ENCODE data around the gene DCD. TPM values are rescaled to one million over a fixed set of nuclear protein-coding genes. Genes with fewer than 3 reads are reported as not detected.

The DCD gene
- total RNA-seq, 2 donors from 2014 or later, result 6.5 TPM; not detected in 1

DNA sequence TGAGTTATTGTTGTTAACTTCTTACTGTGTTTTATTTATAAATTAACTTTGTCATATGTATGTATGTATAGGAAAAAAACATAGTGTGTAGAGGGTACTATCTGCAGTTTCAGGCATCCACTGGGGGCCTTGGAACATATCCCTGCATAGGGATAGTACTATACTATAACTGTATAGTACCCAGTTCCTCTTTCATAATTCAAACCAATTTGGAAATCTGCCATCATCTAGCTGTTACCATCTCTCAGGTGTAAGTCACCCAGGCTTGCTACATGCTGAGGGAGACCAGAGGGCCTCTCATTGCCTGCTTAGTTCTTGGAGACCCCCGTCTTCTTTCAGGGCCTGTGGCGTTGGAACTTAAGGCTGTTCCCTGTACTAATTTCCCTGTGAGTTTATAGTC, 12.9 kb upstream of the DCD start:
- TF ChIP-seq, protein P1, sequence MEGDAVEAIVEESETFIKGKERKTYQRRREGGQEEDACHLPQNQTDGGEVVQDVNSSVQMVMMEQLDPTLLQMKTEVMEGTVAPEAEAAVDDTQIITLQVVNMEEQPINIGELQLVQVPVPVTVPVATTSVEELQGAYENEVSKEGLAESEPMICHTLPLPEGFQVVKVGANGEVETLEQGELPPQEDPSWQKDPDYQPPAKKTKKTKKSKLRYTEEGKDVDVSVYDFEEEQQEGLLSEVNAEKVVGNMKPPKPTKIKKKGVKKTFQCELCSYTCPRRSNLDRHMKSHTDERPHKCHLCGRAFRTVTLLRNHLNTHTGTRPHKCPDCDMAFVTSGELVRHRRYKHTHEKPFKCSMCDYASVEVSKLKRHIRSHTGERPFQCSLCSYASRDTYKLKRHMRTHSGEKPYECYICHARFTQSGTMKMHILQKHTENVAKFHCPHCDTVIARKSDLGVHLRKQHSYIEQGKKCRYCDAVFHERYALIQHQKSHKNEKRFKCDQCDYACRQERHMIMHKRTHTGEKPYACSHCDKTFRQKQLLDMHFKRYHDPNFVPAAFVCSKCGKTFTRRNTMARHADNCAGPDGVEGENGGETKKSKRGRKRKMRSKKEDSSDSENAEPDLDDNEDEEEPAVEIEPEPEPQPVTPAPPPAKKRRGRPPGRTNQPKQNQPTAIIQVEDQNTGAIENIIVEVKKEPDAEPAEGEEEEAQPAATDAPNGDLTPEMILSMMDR (IDR thresholded peaks at IDR 0.05), result no peak

DNA sequence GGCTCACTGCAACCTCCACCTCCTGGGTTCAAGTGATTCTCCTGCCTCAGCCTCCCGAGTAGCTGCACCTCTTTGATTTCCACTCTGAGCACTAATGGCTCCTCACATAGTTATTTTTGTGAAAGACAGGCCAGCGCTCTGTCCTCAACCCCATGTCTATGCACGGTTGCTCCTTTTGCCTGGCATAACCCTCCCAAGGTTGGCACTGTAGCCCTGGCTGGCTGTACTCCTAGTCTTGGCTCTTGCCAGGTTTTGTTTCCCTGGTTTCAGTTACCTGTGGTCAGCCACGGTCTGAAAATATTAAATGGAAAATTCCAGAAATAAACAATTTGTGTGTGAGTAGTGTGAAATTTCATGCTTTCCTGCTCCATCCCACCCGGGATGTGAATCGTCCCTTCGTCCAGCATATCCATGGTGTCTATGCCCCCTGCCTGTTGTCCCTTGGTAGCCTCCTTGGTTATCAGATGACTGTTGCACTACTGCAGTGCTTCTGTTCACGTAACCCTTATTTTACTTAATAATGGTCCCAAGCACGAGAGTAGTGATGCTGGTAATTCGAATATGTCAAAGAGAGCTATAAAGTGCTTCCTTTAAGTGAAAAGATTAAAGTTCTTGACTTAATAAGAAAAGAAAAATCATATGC, 12.3 kb upstream of the DCD start:
- TF ChIP-seq, protein P1 (IDR thresholded peaks at IDR 0.05), result no peak
- H3K9me3 ChIP-seq, result no peaks in the 10 kb centered on the region
- H3K4me3 ChIP-seq, result no peak overlapping the region
- no peaks in the 10 kb centered on the region for H3K27me3 ChIP-seq (replicated peaks; ENCODE audit: insufficient read depth)
- no peak for DNase-seq (ENCODE audit: low spot score)
- no peak for ATAC-seq (ENCODE audit: insufficient number of reproducible peaks, low FRiP score, low read depth)
- no peak overlapping the region for H3K27ac ChIP-seq
- H3K4me1 ChIP-seq (ENCODE audit: control insufficient read depth in 1 of 2, low read depth in 2 of 2), result no peaks in the 10 kb centered on the region
- H3K36me3 ChIP-seq, result no peaks in the 10 kb centered on the region

More for the DNA sequence above, 12.9 kb upstream of the DCD start:
- H3K36me3 ChIP-seq, result no peaks in the 10 kb centered on the region
- H3K9me3 ChIP-seq, result no peaks in the 10 kb centered on the region
- DNase-seq (ENCODE audit: low spot score), result no peak
- H3K27ac ChIP-seq, result no peak overlapping the region
- H3K27me3 ChIP-seq (replicated peaks; ENCODE audit: insufficient read depth), result no peaks in the 10 kb centered on the region
- no peaks in the 10 kb centered on the region for H3K4me1 ChIP-seq (ENCODE audit: control insufficient read depth in 1 of 2, low read depth in 2 of 2)
- H3K4me3 ChIP-seq, result no peak overlapping the region
- ATAC-seq (ENCODE audit: insufficient number of reproducible peaks, low FRiP score, low read depth), result no peak

DNA sequence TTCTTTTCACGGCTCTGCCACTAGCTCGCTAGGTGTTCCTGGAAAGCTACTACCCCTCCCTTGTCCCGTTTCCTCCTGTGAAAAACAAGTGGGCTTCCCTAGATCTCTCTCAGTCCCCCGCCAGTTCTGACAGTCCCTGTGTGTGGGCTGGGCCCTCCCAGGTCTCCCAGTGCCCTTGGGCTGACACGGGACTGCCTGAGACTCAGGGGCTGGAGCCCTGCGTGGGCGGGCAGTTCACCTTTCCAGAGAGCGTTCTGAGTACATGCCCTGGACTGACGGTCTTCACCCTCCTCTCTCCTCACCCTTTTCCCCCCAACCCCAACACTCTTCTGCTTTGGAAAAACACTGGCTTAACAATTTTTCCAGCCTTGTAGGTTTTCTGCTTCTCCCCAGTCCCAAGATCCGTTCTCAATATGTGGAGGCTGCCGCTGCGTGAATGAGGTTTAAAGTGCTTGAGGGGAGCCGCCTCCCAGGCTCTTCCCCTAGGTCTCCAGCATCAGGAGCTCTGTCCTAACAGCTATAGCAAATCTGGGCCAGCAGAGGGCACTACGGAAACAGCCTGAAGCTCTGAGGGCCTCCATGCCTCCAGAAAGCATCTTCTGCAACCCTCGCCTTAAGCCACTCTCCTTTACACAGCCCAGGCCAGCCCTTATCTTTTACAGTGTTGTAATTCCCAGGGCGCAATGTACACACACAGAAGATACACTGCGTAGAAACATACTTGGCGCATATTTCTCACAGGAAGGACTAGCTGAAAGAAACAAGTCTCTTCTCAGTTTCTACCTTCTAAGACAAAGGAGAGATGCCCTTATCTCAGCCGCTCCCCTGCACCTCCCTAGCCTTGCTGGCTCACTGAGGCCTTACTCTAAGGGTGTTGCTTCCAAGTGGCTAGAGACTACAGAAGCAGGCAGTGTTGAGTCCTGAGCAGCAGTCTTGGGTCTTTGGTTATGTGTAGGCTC, 10.4 kb upstream of the DCD start:
- Histone ChIP-seq H3K27ac (no peak overlapping the region), H3K4me3 (no peak overlapping the region)

DNA sequence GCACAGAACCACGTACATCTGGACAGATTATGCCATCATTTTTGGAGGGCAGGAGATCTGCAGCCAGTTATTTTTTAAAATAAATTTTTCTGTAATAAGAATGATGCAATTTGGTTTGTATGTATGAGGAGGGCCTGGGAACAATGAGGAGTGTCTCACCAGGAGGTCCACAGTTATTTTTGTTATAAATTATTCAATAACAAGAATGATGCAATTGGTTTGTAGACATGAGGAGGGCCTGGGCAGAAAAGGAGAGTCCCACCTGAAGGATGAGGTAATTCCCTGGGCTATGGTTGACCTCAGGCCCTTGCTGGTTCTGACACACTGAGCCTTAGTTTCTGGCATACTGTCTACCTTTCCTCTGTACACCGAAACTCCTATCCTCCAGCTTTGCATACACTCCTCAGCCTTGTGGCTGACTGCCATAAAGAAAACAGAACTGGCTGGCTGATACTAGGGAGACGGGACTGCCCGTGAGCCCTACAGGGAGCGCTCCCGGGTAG, 9.0 kb upstream of the DCD start:
- H3K4me3 ChIP-seq, result no peak overlapping the region

More for the DNA sequence above, 10.4 kb upstream of the DCD start:
- Histone ChIP-seq H3K27me3 (replicated peaks; ENCODE audit: insufficient read depth) (no peaks in the 10 kb centered on the region), H3K9me3 (no peaks in the 10 kb centered on the region), H3K36me3 (no peaks in the 10 kb centered on the region), H3K4me1 (ENCODE audit: control insufficient read depth in 1 of 2, low read depth in 2 of 2) (no peaks in the 10 kb centered on the region)
- no peak for DNase-seq (ENCODE audit: low spot score)
- no peak for ATAC-seq (ENCODE audit: insufficient number of reproducible peaks, low FRiP score, low read depth)
- TF ChIP-seq, protein P1 (IDR thresholded peaks at IDR 0.05), result no peak

More for the DNA sequence above, 9.0 kb upstream of the DCD start:
- Histone ChIP-seq H3K4me1 (ENCODE audit: control insufficient read depth in 1 of 2, low read depth in 2 of 2) (no peaks in the 10 kb centered on the region), H3K27me3 (replicated peaks; ENCODE audit: insufficient read depth) (no peaks in the 10 kb centered on the region), H3K9me3 (no peaks in the 10 kb centered on the region), H3K27ac (no peak overlapping the region), H3K36me3 (no peaks in the 10 kb centered on the region)
- no peak for DNase-seq (ENCODE audit: low spot score)
- ATAC-seq (ENCODE audit: insufficient number of reproducible peaks, low FRiP score, low read depth), result no peak
- TF ChIP-seq, protein P1 (IDR thresholded peaks at IDR 0.05), result no peak
